Adipose tissue (tissue), 3 donors: ENCODE data around the gene NBEA. TPM values are rescaled to one million over a fixed set of nuclear protein-coding genes. Genes with fewer than 3 reads are reported as not detected.

Experiments used
- H3K27ac ChIP-seq: one replicate; pipeline ENCODE4 v1.5.1; 2013; ENCODE audit warnings: low read depth, low read length
- WGBS, 3 donors: extraction: QIAGEN DNeasy Blood & Tissue Kit; methylation state at CpG; one replicate each; pipeline ENCODE4 v1.1.7; 2013; 5-methylcytosine and 5-hydroxymethylcytosine counted together
- polyA plus RNA-seq, 3 donors: library from polyadenylated mRNA; stranded (reverse); fragments of 200-250 nt; gene quantifications; one replicate each; pipeline ENCODE4 v1.2.3, GENCODE V29; 2013
- donor health status: healthy with polysubstance abuse.
- donor health status: Bipolar disorder and iron deficiency.
- donor health status: healthy.

The NBEA gene
- polyA plus RNA-seq, 3 donors, result 1.4 to 2.2 (median 2.0) TPM

DNA sequence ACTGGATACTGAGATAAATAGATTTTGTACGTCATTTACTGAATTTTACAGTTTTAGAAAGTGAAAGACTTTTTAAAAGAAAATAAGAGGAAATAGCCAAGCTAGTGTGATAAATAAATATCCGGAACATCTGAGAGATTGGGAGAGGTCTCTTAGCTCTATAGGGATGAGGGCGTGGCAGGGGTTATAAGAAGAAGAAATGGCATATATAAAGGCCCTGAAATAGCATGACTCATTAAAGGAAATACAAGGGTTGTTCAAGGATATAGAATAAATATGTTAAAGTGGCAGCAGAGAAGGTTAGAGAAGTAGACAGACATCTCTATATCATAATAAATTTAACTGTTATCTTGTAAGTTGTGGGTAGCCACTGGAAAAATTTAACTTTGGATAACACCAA is 390.1 kb downstream of the NBEA start:
- WGBS, 3 donors, result 90 to 93% (median 91%) methylated on average over 3 of the region's 3 CpGs
- H3K27ac ChIP-seq, result no peak overlapping the region

DNA sequence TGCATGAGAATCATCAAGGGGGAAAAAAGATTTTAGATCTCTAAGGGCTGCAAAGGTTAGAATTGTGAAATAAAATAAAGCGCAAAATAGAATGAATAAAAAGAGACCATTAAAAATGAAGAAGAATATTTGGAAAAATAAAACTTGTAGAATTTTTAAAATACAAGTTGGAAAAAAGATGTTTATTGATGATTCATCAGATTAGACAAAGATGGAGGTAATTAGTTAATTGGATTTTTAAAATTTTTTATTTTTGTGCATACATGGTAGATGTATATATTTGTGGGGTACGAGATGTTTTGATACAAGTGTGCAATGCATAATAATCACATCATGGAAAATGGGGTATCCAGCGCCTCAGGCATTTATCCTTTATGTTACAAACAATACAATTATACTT is 391.1 kb downstream of the NBEA start:
- WGBS, 3 donors, result 93 to 96% (median 95%) methylated on average over 3 of the region's 3 CpGs

DNA sequence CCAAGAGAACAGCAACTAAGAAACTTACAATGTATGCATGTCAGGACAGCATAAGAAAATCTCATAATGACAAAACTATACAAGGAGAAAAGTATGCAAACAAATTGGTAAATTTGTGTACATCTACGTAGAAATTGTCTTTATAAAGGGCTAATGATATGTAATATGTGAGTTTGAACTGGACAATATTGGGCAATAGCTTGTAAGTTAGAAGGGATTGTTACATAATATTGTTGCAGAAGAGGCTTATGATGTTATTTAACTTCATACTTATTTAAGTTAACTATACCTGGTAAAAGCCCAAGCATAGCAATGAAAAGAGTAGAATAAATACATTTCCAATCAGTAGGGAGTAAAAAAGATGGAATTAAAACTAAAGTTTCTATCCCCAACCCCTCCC is 400.4 kb downstream of the NBEA start:
- no peak overlapping the region for H3K27ac ChIP-seq
- 68 to 94% (median 81%) methylated on average over 1 of the region's 1 CpG for WGBS, 3 donors

More for the DNA sequence above, 391.1 kb downstream of the NBEA start:
- no peak overlapping the region for H3K27ac ChIP-seq

DNA sequence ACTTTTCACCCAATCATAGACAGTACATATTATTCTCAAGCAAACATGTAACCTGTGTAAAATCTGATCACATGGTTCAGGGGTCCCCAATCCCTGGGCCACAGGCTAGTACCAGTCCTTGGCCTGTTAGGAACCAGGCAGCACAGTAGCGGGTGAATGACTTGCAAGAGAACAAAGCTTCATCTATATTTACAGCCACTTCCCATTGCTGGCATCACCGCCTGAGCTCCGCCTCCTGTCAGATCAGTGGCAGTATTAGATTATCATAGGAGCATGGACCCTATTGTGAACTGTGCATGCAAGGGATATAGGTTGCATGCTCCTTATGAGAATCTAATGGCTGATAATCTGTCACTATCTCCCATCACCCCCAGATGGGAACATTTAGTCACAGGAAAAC is 401.3 kb downstream of the NBEA start:
- H3K27ac ChIP-seq, result no peak overlapping the region
- 95 to 97% (median 96%) methylated on average over 3 of the region's 3 CpGs for WGBS, 3 donors

DNA sequence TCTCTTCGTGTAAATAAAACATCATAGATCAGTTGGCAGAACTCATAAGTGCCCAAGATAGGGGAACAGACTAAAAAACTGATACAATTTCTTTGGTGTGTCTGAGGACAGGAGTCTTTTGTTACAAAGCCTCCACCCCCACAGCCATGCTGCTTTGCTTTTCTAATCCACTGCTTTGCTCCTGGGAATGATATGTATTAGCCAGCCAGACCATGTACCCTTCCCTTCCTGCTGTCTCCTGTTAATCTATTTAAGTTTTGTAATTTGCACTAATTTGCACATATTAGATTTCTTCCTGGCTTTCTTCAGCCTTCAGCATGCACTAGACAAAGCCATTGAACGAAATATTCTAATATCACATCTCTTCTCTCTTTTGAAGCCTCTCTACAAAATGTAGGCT is 403.9 kb downstream of the NBEA start:
- no peak overlapping the region for H3K27ac ChIP-seq
- 80 to 95% (median 87%) methylated on average over 2 of the region's 2 CpGs for WGBS, 3 donors

DNA sequence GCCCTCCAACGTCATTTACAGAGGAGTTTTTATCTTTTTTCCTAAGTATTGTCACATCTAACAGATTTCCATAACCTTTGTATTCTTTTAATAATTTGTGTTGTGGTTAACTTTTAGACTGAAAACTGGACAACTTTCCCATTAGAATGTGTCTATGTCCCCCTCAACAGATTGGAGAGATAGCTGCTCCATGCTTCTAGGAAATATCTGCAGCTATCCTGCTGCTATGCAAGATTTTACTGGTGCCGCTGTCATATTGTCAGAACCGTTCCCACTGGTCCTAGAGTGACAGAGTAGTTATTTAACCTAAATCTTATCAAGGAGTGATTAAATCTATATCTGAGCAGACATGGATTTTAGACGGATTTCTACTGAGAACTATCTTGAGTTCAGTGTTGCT is 404.4 kb downstream of the NBEA start:
- 67 to 89% (median 87%) methylated on average over 4 of the region's 4 CpGs for WGBS, 3 donors
- no peak overlapping the region for H3K27ac ChIP-seq

DNA sequence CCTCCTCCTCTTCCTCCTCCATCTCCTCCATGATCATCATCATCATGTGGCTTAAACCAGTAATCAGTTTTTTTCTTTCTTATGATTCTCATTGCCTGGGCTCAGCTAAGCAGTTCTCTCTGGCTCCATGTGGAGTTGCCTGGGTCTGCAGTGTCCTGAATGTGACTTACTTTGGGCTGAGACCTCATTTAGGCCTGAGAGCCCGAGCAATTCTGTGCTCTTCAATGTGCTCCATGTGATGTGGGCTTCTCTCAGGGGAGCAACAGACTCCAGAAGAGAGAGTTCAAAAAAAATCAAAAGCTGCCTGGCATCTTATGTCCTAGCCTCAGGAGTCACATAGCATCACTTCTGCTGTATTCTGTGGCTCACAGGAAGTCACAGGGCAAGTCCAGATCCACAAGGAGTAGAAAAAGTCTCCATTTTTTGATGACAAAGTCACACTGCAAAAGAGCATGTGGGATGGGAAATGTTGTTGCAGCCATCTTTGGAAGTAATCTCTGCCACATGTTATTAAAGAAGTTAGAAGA is 405.7 kb downstream of the NBEA start:
- 72 to 95% (median 83%) methylated on average over 1 of the region's 1 CpG for WGBS, 3 donors
- no peak overlapping the region for H3K27ac ChIP-seq

DNA sequence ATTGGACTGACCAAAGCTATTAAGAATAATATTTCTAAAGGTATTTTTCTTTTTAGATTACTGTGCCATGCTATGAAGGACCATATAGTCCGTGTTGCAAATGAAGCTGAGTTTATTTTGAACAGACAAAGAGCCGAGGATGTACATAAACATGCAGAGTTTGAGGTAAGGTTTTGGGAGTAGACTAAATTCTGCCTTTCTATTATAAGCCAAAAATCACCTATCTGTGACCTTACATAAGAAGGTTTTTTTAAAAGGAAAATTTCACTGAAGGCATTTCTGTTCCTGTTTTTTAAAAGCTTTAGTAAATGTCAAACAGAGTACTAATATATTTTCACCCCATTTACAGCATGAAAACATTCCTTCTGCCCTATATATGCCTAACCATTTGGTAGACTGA is 407.0 kb downstream of the NBEA start:
- WGBS, 3 donors, result 84 to 94% (median 89%) methylated on average over 2 of the region's 2 CpGs

DNA sequence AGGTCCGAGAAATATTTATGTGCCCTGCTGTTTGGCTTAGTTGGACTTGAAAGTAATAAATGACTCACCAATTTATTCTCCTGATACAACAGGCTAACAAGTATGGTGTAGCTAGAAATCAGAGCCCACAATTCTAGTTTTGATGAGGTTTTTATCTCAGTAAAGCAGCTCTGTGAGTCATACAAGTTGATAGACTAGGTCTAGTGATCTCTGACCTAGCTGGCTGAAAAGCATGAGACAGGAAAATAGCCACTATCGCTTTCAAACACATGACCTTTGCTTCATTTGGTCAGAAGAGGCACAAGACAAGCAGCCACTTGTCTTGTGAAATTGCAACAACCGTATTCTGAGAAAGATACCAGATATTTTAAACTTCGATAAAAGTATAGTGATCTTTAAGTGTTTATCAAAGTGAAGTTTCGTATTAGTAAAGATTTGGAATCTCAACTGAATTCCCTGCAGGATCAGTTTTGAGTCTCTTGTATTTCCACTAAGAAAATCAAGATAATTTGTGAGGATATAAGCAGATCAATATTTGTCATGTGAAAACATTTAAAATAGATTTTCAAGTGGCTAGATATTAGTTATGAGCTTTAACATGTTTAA is 407.7 kb downstream of the NBEA start:
- 50 to 62% (median 55%) methylated on average over 5 of the region's 5 CpGs for WGBS, 3 donors
- no peak overlapping the region for H3K27ac ChIP-seq

More for the DNA sequence above, 407.0 kb downstream of the NBEA start:
- no peak overlapping the region for H3K27ac ChIP-seq

DNA sequence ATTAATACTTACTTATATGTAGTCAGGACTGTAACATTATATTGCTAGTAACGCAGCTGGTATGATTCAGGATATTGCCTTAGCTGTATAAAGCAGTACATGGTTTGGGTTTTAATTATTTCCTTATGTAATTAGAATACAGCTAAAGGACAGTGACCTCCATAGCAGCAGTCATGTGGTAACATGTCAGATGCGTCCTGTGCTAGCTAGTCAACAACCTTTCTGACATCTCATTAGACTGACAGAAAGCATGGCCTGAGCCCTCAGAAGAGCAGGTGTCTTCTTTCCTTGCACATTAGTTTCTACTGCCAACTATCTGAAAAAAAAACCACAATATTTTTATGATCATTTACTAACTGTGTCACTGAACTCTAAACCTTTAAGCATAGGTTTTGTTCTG is 412.2 kb downstream of the NBEA start:
- H3K27ac ChIP-seq, result no peak overlapping the region
- 91 to 95% (median 95%) methylated on average over 2 of the region's 2 CpGs for WGBS, 3 donors

DNA sequence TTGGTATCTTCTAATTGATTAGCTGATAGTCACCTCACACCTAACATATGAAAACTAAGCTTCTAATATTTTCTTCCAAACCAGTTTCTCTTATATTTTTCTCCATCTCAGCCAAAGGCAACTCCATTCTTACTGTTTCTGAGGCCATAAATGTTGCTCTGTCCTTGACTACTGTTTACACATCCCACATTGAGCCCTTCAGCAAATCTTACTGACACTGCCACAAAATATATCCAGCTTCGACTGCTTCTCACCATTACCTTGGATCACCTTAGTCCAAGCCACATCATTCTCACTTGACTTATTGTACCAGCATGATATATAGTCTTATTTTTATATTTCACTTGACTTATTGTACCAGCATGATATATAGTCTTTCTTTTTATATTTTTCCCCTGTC is 412.8 kb downstream of the NBEA start:
- H3K27ac ChIP-seq, result no peak overlapping the region
- WGBS, 3 donors, result 52 to 98% (median 97%) methylated on average over 1 of the region's 1 CpG

DNA sequence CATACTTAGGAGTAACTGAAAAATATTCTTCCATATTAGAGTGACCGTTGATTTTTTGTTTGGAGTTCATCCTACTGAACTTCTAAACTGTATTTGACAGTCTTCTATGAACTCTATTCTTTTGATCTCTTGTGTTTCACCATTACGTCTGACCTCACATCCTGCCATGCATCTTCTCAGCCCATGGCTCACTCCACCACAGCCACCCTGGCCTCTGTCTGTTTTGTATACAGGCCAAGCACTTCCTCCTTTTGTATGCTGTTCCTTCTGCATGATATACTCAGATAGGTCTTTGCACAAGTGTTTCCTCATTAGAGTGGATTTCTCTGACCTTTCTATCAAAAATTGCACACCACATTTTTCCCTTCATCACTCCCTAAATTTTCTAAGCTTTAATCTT is 414.5 kb downstream of the NBEA start:
- 44 to 74% (median 59%) methylated on average over 2 of the region's 2 CpGs for WGBS, 3 donors
- H3K27ac ChIP-seq, result no peak overlapping the region

DNA sequence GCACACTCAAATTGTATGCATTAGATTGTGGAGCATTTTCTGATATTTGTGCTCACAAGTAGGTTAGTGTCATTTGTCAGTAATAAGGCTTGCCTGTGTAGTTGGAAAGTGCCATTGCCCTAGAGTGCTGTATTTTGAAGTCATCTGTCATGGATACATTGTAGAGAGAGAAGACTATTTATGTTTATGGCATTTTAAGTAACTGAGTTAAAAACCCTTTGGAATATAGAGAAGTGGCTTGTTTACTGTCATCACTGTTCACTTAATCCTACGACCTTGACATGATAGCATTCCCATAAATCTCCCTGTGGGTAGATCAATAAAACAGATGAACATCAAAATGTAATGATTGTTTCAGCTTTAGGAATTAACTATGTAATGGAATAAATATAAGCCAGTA is 423.8 kb downstream of the NBEA start:
- WGBS, 3 donors, result 46 to 82% (median 78%) methylated on average over 1 of the region's 1 CpG
- H3K27ac ChIP-seq, result no peak overlapping the region

DNA sequence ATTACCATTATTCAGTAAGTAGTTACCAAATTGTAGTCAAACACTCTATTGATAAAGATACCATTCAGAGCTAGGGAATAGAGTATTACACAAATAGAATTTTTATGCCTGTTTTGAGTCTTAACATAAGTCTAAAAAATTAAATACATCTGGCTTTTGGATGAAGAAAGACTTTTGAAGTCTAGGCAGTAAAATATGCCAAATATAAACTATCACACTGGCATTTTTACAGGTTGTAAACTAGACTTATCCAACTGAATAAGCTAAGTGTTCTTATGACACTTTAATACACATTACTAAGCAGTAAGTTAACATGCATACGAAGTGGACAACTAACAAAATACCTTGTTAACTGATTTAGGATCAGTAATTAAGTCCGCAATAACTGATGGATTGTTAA is 425.5 kb downstream of the NBEA start:
- 84 to 88% (median 87%) methylated on average over 2 of the region's 2 CpGs for WGBS, 3 donors

DNA sequence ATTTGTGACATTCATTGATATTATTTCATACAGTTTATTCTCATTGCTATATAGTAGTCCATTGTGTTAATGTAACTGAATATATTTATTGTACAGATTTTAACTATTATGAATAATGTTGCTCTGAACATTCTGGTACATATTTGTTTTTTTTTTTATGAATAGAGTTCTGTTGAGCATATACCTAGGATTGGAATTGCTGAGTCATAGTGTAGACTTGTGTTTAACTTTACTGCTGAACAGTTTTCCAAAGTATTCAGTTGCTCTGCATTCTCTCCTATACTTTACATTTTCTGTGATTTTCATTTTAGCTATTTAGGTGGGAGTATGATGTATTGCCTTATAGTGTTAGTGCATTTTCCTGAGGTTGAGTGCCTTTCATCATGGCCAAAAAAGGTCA is 436.9 kb downstream of the NBEA start:
- H3K27ac ChIP-seq, result no peak overlapping the region

More for the DNA sequence above, 425.5 kb downstream of the NBEA start:
- no peak overlapping the region for H3K27ac ChIP-seq

DNA sequence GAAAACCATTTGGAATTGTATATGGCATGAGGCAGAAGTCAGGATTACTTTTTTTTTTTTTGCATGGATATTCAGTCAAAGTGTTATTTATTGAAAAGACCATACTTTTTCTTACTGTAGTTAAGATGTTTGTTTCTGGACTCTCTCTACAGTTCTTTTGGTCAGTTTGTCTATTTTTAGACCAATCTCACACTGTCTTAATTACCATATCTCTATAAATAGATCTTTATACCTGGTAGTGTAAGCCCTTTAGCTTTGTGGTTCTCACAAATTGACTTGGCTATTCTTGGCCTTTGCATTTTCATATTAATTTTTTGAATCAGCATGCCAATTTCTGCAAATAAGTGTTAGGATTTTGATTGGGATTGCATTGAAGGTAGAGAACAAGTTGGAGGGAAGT is 437.6 kb downstream of the NBEA start:
- no peak overlapping the region for H3K27ac ChIP-seq

DNA sequence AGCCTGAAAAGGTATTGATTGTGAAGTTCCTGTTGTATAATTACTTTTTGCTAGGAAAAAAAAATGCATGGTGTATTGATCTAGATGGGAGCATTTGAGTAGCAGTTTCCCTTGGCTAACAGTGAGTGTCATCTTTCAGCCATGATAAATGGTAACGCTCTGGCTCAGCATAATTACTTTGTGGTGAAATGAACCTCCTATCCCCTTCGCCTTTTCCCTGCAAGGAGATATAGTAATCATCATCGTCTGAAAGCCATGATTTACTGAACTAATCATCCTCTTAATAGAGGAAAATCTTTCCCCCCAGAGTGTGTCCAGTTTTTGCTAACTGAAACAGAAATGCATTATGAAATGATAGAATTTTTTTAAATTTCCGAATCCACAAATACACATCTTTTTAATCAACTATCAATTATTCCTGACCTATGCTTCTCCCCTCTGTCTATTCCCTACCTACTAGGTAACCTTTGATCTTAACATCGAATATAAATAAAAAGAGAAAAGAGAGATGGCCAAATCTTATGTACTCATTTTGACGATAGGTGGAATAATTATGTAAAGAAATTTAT is 445.7 kb downstream of the NBEA start:
- WGBS, 3 donors, result 63 to 80% (median 68%) methylated on average over 6 of the region's 6 CpGs
- no peak overlapping the region for H3K27ac ChIP-seq

DNA sequence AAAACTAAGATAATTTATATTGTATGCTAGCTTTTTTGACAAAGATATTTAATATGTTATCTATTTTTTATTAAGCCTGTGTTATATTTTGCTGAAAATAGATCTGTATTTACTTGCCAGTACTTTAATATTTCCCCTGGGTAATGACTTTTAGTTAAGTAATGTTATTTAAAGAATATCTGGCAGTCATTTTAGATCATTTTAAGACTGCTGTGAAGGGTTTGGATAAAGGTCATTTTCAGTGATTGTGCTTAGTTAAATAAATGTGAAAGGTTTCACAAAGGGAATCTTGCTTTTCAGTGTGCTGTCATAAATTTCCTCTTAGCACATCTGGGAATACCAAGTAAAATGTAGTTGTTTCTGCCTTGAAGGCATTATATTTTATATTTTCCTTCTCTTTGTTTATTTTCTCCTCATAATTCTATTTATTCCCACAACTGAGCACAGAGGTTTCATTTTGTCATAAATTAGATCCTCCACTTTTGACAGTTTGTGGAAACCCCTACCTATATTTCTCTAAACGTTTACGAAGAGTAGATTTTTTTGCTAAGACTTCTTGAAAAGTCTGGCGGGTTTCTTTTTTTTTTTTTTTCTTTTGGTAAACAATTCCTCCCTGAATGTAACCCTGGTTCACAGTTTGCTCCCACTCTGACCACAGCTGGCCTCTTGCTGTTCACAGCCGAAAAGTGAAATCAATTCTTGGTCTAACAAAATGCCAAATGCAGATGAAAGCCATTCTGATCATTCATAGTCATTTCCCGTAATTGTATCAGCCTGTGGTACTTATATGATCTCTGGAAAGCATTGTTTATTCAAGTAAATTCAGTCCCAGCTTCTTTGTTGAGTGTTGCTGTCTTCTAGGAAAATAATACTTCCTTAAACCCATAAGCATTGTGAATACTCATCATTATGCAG is 446.6 kb downstream of the NBEA start:
- WGBS, 3 donors, result 35 to 50% (median 43%) methylated on average over 5 of the region's 5 CpGs
- no peak overlapping the region for H3K27ac ChIP-seq

DNA sequence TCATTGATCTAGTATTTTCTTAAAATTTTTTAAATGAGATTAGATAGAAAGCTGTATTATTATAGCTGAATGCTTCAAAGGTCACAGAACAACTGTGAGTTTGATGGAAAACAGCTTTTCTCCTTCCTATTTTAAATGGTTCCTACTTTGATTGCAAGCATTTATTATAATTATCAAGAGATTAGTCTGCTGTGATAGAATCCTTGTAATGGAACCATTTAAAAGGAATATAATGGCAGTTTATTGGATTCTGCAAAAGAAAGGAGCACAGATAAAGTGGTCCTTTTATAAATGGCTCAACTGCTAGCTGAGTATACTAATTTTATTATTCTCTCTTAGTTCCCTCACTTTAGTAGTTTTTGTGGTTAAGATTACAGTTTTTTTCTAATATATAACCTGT is 447.5 kb downstream of the NBEA start:
- H3K27ac ChIP-seq, result no peak overlapping the region

DNA sequence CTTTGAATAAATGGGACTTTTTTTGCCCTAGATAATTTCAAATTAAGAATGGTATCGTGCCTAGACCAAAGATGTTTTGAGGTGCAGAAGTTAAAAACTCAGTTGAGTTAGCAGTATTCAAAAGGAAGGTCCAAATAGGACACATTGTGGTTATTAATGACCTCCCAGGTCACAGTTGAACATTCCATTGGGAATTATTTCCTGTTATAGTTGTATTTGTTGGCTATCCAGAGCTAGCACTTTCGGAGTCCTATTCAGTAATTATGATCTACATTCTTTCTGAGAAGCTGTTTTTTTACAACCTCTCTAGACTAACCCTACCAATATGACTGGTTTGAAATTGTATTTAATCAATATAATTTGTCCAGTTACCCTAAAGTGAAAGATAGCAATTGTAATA is 450.7 kb downstream of the NBEA start:
- no peak overlapping the region for H3K27ac ChIP-seq
- 67 to 83% (median 77%) methylated on average over 2 of the region's 2 CpGs for WGBS, 3 donors
